Activated CD8-positive, alpha-beta T cell treated with anti-CD3 and anti-CD28 coated beads for 36 hours (primary cell): Measurements from ENCODE around the gene MRPL39. TPM values are rescaled to one million over a fixed set of nuclear protein-coding genes. Genes with fewer than 3 reads are reported as not detected.
A peak's percentile ranks its signal among the peaks of the same experiment; 100 is the strongest.

Source experiments
- ATAC-seq: fragments of 200-7000 bp; cut with Tn5 transposase; one replicate; pipeline ENCODE4 v1.10.0; 2021; ENCODE audit warnings: mild to moderate bottlenecking, moderate library complexity
- CTCF ChIA-PET: fragments of 350-600 bp; sonication (Branson Sonifier 250); formaldehyde crosslinking; loops from one replicate; lab custom pipeline; 2021; ENCODE audit warnings: antibody characterized with exemption; lab: Charles Lee
- POLR2A ChIA-PET: fragments of 350-600 bp; sonication (Branson Sonifier 250); formaldehyde crosslinking; loops from one replicate; lab custom pipeline; 2021; ENCODE audit warnings: antibody characterized with exemption; lab: Charles Lee
- DNase-seq: peaks from one replicate; pipeline ENCODE4 v3.0.0-alpha.2; 2020
- H3K27ac Mint-ChIP-seq: one replicate; pipeline ENCODE4 v1.8.0; 2021; ENCODE audit warnings: mild to moderate bottlenecking, mixed read lengths
- H3K27me3 Mint-ChIP-seq: one replicate; pipeline ENCODE4 v1.8.0; 2021; ENCODE audit warnings: mixed read lengths
- H3K36me3 Mint-ChIP-seq: one replicate; pipeline ENCODE4 v1.8.0; 2021; ENCODE audit warnings: low read depth, mixed read lengths
- H3K4me1 Mint-ChIP-seq: one replicate; pipeline ENCODE4 v1.8.0; 2021; ENCODE audit warnings: low read depth, mixed read lengths
- H3K4me3 Mint-ChIP-seq: one replicate; pipeline ENCODE4 v1.8.0; 2021; ENCODE audit warnings: mild to moderate bottlenecking, moderate library complexity, mixed read lengths
- H3K9me3 Mint-ChIP-seq: one replicate; pipeline ENCODE4 v1.8.0; 2021; ENCODE audit warnings: mixed read lengths
- intact Hi-C: fragments of 100-400 bp; cut with micrococcal nuclease; formaldehyde crosslinking; loops from one replicate; pipeline ENCODE4 v1.10.0; 2022
- total RNA-seq, 2 experiments: library from RNA; stranded (reverse); gene quantifications; one replicate each; pipeline ENCODE4 v1.2.3, GENCODE V29; 2021
- TF ChIP-seq, protein P1 (sequence below): fragments of 200-600 bp; IDR thresholded peaks from one replicate; pipeline ENCODE4 v1.8.0; 2022; ENCODE audit warnings: antibody characterized with exemption, mild to moderate bottlenecking

Gene MRPL39
- total RNA-seq, 2 experiments from 2014 or later, result 67.1 to 71.0 TPM

DNA sequence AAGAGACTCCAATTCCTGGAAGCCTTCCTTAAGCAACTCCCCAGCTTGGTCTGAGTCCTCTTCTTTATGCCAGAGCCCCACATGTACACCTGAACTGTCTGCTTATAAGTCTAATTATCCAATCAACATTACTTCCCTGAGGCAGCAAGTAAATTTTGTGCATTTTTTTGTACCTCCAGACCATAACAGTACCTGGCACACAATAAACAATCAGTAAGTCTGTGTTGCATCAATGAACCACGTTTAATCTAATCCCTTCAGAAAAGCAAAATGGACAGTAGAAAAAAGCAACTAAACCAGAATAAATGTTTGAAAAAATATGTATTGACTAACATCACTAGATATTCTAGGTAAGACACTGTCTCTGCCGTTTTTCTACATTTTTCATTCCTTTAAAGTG, 20.5 kb downstream of the MRPL39 start:
- no peak overlapping the region for H3K4me3 Mint-ChIP-seq
- peak overlapping the region; percentile 18 for H3K27ac Mint-ChIP-seq
- H3K4me1 Mint-ChIP-seq, result peaks cover 42% of the 10 kb centered on the region
- intact Hi-C loops, result no loop called here
- peaks cover 69% of the 10 kb centered on the region for H3K36me3 Mint-ChIP-seq
- H3K27me3 Mint-ChIP-seq, result no peaks in the 10 kb centered on the region
- TF ChIP-seq, protein P1, sequence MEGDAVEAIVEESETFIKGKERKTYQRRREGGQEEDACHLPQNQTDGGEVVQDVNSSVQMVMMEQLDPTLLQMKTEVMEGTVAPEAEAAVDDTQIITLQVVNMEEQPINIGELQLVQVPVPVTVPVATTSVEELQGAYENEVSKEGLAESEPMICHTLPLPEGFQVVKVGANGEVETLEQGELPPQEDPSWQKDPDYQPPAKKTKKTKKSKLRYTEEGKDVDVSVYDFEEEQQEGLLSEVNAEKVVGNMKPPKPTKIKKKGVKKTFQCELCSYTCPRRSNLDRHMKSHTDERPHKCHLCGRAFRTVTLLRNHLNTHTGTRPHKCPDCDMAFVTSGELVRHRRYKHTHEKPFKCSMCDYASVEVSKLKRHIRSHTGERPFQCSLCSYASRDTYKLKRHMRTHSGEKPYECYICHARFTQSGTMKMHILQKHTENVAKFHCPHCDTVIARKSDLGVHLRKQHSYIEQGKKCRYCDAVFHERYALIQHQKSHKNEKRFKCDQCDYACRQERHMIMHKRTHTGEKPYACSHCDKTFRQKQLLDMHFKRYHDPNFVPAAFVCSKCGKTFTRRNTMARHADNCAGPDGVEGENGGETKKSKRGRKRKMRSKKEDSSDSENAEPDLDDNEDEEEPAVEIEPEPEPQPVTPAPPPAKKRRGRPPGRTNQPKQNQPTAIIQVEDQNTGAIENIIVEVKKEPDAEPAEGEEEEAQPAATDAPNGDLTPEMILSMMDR, result no peak
- ChIA-PET POLR2A (interaction anchor here (1.0 to 1.6 kb wide), 3 partner anchors 8 to 189 kb away, joined by 3 to 8 read pairs (median 5); no protein-coding TSS in a partner anchor), CTCF (interaction anchor here (1.0 kb wide), 1 partner anchor 21 kb away, joined by 3 read pairs; no protein-coding TSS in a partner anchor)
- ATAC-seq (no peak), DNase-seq (no peak)
- H3K9me3 Mint-ChIP-seq, result no peaks in the 10 kb centered on the region

DNA sequence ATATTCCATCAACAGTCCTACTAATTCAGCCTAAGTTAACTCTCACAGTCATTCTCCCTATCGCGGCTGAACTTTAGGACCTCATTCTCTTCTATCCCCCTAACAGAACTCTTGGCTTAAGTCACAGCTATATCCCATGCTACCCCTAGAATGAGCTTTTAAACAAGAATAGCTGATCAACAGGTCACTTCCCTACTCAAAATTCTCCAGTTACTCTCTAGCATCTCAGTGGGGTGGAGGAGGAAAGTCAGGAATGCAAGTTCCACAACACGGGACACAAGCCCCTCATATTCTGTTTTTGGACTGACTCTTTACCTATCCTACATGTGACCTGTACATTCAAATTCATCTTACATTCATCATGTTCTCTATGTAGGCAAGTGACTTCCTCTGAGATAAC, 21.0 kb downstream of the MRPL39 start:
- H3K36me3 Mint-ChIP-seq, result peaks cover 65% of the 10 kb centered on the region
- H3K4me3 Mint-ChIP-seq, result no peak overlapping the region
- H3K27ac Mint-ChIP-seq, result peak overlapping the region; percentile 9
- no peak for DNase-seq
- ChIA-PET POLR2A (interaction anchor here (1.0 to 2.0 kb wide), 5 partner anchors 9 to 189 kb away, joined by 3 to 8 read pairs (median 5); partner anchors contain the start of genes ATP5PF and GABPA), CTCF (interaction anchor here (1.8 kb wide), 1 partner anchor 21 kb away, joined by 4 read pairs; the partner anchor contains the start of gene MRPL39)
- peaks cover 38% of the 10 kb centered on the region for H3K4me1 Mint-ChIP-seq
- no peaks in the 10 kb centered on the region for H3K9me3 Mint-ChIP-seq
- TF ChIP-seq, protein P1, result no peak
- no peak for ATAC-seq
- H3K27me3 Mint-ChIP-seq, result no peaks in the 10 kb centered on the region
- intact Hi-C loops, result no loop called here

DNA sequence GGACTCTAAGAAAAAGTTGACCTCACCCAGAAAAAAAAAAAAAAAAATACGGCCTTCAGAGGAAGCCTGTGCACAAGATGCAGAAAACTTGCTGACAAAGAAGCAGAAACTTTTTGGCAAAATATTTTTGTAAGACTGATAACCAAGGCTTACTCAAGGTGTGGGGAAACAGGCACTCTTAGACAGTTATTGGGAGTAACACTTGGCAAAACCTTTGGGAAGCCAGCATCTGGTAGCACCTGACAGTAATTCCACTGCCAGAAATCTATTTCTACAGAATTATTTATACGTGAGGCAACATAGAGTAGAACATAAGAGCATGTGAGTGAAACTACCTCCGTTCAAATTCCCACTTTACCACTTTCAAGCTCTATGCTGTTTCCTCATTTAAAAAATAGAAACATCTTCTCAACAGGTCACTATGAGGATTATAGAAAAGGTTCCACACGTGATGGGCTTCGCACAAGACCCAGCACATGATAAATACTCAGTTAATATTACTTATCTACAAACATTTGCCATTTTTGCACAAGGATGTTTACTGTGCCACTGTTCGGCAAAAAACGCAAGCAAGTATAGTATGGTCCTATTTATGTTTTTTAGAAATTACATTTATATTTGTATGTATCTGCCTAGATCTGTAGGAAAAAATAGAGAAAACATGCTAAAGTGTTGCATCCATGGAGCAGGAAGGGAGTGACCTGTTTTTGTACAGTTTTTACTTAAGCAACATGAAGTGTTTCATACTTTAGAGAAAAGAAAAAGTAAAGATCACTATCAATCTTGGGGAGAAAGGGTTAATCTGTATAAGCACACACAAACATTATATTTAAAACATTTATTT, 22.2 kb downstream of the MRPL39 start:
- ChIA-PET CTCF (interaction anchor here (1.8 kb wide), 1 partner anchor 22 kb away, joined by 4 read pairs; the partner anchor contains the start of gene MRPL39), POLR2A (interaction anchor here (1.1 to 2.0 kb wide), 9 partner anchors 8 to 188 kb away, joined by 3 to 12 read pairs (median 5); partner anchors contain the start of genes ATP5PF and GABPA)
- TF ChIP-seq, protein P1, result no peak
- ATAC-seq (no peak), DNase-seq (no peak)
- peaks cover 36% of the 10 kb centered on the region for H3K4me1 Mint-ChIP-seq
- peak overlapping the region; percentile 43 for H3K27ac Mint-ChIP-seq
- peaks cover 64% of the 10 kb centered on the region for H3K36me3 Mint-ChIP-seq
- H3K9me3 Mint-ChIP-seq, result peaks cover 3% of the 10 kb centered on the region
- intact Hi-C loops, result no loop called here
- H3K27me3 Mint-ChIP-seq, result no peaks in the 10 kb centered on the region
- H3K4me3 Mint-ChIP-seq, result no peak overlapping the region

DNA sequence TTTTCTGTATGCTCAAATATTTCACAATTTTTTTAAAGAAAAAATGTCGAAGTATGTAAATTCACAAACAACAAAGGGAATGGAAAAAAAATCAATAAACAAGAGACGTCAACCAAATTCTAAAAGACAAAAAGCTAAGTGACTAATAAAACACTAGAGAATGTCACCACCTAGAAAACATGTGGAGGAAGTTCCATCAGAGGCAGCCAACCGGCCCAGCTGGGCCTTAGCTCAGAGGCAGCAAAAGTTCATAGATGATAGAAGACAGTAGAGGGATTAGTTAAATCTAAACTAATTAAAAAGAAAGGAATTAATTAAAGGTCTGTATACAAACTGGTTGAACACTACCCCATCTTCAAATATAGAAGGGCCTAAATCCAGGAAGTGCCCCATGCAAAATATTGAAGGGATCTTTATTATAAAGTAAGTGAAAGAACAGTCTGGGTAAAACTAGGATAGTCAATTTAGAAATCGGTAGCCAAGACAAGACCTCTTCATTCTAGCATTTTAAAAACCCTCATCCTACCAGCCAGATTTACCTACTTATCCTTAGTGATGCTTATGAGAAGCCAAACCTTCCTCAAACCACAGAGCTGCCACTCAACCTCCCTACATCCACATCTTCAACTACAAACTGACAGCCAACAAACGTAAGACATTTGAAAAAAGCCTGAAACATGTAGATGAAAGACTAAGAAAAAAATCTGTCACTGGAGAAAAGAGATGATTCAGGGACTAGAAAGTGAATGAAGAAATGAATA, 23.7 kb downstream of the MRPL39 start:
- Mint-ChIP-seq H3K4me3 (no peak overlapping the region), H3K36me3 (peaks cover 59% of the 10 kb centered on the region), H3K4me1 (peaks cover 34% of the 10 kb centered on the region), H3K27me3 (no peaks in the 10 kb centered on the region), H3K9me3 (peaks cover 3% of the 10 kb centered on the region), H3K27ac (peak overlapping the region; percentile 43)
- DNase-seq (peak; percentile 44), ATAC-seq (peak; percentile 14)
- ChIA-PET CTCF (interaction anchor here (1.1 kb wide), 1 partner anchor 163 kb away, joined by 3 read pairs; no protein-coding TSS in a partner anchor), POLR2A (interaction anchor here (0.8 to 1.9 kb wide), 10 partner anchors 9 to 151 kb away, joined by 3 to 12 read pairs (median 4); partner anchors contain the start of genes ATP5PF and GABPA)
- intact Hi-C loops, result no loop called here
- TF ChIP-seq, protein P1, result no peak
